ENCODE results near the gene SMYD3.

DNA sequence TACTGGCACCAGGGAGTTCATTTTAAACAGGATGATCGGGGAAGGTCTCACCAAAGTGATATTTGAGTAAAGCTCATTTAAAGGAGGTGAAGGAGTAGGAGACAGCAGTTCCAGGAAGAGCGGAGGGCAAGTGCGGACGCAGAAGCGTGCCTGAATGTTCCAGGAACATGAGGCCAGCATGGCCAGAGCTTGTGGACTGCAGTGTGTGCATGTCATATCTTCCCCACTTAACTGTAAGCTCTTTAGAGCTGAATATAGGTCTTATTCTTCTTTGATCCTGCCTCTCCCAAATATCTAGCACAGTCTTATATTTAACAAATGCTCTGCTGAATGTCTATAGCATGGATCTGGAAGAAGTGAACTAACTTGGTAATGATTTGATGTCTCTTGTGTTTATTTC lies 639.3 kb downstream of the SMYD3 start:
- TF ChIP-seq, protein P1, sequence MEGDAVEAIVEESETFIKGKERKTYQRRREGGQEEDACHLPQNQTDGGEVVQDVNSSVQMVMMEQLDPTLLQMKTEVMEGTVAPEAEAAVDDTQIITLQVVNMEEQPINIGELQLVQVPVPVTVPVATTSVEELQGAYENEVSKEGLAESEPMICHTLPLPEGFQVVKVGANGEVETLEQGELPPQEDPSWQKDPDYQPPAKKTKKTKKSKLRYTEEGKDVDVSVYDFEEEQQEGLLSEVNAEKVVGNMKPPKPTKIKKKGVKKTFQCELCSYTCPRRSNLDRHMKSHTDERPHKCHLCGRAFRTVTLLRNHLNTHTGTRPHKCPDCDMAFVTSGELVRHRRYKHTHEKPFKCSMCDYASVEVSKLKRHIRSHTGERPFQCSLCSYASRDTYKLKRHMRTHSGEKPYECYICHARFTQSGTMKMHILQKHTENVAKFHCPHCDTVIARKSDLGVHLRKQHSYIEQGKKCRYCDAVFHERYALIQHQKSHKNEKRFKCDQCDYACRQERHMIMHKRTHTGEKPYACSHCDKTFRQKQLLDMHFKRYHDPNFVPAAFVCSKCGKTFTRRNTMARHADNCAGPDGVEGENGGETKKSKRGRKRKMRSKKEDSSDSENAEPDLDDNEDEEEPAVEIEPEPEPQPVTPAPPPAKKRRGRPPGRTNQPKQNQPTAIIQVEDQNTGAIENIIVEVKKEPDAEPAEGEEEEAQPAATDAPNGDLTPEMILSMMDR (IDR thresholded peaks at IDR 0.05; ENCODE audit: extremely low read depth in 1 of 2, insufficient read depth in 1 of 2, low read depth in 1 of 2, low read length in 2 of 2), result no peak
- TF ChIP-seq MAX (IDR thresholded peaks at IDR 0.05; ENCODE audit: insufficient read depth, insufficient read length) (no peak), POLR2AphosphoS5 (IDR thresholded peaks at IDR 0.05; ENCODE audit: insufficient read depth, low read depth, low read length) (no peak), POLR2A (IDR thresholded peaks at IDR 0.05; ENCODE audit: low read depth, low read length) (no peak), EZH2 (IDR thresholded peaks at IDR 0.05; ENCODE audit: borderline replicate concordance, low read depth, low read length, severe bottlenecking) (no peak), GATA2 (IDR thresholded peaks at IDR 0.05; ENCODE audit: insufficient read depth, insufficient read length, low read depth, low read length) (no peak), JUN (IDR thresholded peaks at IDR 0.05; ENCODE audit: borderline replicate concordance, insufficient read depth, insufficient read length, low read depth) (no peak), FOS (IDR thresholded peaks at IDR 0.05; ENCODE audit: borderline replicate concordance, insufficient read depth, low read length) (no peak)
